GM18870 (cell line): ENCODE results near the gene WFDC5.
"Not testable (repeated sequence)": the region's sequence is repeated elsewhere in the genome, so short reads cannot be mapped to it uniquely, and the experiment has no call there.

ENCODE experiments used
- ATAC-seq: cut with Tn5 transposase; IDR thresholded peaks from one replicate; pipeline ENCODE4 v1.9.1; 2021; ENCODE audit warnings: moderate library complexity; ENCODE audit not compliant: unreplicated experiment

WFDC5 gene

DNA sequence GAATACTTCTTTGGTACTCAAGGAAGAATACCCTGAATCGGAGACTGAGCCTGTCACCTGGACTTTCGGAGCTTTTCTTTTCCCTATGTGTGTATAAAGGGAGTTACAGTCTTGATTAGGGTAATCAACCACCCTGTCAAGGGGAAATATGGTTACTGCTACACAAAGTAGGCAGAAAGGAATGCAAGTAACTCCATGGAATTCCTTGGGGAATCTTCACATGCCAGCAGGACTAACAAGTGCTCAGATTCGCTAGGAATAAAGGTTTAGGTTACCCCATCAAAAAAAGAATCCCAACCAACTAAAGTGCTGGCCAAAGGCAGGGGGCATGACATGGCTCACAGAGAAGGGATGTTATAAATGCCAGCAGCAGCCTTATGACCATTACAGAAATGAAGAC, 24.5 kb downstream of the WFDC5 start:
- no peak for ATAC-seq

GRCh38 chr20:45088247-45088646, 26.7 kb downstream of the WFDC5 start:
- no peak for ATAC-seq

GRCh38 chr20:45087814-45088213, 27.2 kb downstream of the WFDC5 start:
- ATAC-seq = no peak

GRCh38 chr20:45087097-45087790, 27.7 kb downstream of the WFDC5 start:
- no peak for ATAC-seq

GRCh38 chr20:45085867-45086266, 29.1 kb downstream of the WFDC5 start:
- no peak for ATAC-seq

DNA sequence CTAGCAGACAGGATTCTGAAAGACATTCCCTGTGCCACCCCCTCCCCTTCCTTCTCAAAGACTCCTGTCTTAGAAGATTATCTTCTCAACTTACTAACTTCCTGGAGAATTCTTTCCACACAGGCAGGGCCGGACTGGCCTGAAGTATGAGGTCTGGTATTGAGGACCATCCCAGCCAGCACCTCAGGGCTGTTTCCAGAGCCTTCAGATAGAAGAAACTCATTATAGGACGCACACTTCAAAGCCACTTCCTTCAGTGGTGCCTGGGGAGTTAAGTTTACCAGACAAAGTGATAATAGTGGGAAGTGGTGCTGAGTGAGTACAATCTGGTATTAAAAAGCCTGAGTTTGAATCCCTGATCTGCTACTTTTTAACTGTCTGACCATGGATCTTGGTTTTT, 29.7 kb downstream of the WFDC5 start:
- no peak for ATAC-seq

DNA sequence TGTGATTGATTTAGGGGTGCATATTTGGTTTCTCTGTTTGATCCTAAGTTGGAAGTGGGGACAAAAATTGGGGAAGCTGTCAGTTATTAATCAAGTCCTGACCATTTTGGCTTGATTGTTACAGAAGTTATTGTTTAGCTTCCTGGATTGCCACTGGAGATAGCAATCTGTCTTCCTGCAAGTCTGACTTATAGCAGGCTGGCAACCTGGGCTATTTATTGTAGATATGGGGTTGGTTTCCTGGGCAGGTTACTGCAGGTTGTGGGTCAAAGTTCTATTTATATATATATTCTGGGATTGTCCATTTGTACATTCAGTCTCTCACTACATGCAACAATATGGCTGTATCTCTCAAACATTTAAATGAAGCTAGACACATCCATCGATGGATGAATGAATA, 31.8 kb downstream of the WFDC5 start:
- no peak for ATAC-seq

DNA sequence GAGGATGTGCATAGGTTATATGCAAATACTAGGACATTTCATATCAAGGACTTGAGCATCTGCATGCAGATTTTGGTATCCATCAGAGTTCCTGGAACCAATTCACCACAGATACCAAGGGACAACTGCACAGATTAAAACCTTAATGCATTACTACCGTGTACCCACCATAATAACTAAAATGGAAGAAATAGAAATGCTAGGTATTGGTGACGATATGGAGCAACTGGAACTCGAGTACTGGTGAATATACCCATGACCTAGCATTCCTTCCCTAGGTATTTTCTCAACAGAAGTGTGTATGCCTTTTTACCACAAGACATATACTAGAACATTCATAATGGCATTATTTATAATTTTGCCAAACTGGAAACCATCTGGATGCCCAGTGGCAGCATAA, 32.5 kb downstream of the WFDC5 start:
- ATAC-seq = no peak

DNA sequence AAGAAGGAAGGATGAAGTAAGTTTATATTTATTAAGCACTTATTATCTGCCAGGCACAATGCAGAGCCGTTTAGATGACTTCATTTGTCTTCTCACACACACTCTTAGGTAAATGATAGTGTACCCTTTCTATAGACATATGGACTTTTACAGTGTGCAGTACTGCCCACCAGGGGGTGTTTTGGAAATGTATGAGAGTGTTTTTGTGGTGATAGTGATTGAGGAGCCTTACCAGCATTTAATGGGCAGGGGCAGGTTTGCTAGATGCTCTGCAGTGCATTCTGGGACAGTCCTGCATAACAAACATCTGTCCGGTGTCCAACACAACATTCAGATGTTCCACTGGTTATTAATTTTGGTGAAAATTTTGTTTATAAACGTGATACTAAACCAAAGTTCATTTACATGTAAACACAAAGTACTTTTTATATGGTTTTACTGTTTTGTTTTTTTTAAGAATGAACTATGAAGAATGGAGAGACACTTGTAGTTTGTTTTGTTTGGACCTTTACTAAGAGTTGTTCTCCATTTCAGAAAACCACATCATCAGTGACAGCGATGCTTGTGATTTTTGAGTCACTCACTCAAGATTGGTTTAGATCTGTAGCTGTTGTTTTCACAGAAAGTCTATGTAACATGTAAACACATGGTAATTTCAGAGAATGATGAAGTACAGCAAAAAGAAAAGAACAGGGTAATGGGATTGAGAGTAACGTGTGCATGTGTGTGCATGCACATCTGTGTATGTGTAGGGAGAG, 33.9 kb downstream of the WFDC5 start:
- no peak for ATAC-seq

GRCh38 chr20:45077559-45077958, 37.4 kb downstream of the WFDC5 start:
- ATAC-seq = no peak

DNA sequence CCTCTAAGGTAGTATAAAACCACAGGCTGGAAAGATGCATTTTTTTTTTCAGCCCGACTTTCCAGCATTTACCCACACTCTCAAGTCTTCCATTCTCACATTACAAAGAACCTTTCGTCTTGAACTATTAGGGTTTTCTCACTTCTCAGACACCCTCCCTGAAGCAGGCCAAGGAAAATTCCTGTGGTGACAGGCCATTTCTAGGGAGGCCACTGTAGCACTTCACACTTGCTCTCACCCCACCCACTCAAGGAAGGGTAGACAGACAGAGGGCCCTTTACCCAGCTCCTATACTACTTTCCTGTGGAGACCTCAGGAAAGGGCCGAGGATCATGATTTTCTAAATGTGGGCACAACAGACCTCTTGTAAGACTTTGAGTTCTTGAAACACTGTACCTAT, 41.8 kb downstream of the WFDC5 start:
- no peak for ATAC-seq

DNA sequence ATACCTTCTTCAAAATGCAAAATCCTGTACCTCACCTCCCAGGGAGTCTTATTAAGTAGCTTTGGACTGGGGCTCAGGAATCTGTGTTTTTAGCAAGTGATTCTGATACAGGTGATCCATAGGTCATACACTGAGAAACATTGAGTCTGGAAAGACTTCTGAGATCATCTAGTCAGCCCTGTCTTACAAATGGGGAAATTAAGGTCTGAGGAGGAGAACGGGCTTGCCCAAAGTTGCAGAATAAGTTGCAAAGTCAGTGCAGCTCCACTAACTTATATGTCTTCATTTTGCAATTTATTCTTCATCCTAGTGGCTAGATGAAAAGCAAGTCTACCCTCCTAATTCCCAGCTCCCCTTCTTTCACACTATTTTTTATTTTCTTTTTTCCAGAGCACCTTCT, 42.9 kb downstream of the WFDC5 start:
- no peak for ATAC-seq

GRCh38 chr20:45070932-45071632, 43.9 kb downstream of the WFDC5 start:
- ATAC-seq = no peak

GRCh38 chr20:45069261-45069660, 45.7 kb downstream of the WFDC5 start:
- ATAC-seq = no peak

GRCh38 chr20:45067558-45067957, 47.4 kb downstream of the WFDC5 start:
- no peak for ATAC-seq

- no peak for ATAC-seq
Measured at GRCh38 chr20:45067087-45067486, 47.9 kb downstream of the WFDC5 start.

- no peak for ATAC-seq
Measured at GRCh38 chr20:45066372-45066771, 48.6 kb downstream of the WFDC5 start.

DNA sequence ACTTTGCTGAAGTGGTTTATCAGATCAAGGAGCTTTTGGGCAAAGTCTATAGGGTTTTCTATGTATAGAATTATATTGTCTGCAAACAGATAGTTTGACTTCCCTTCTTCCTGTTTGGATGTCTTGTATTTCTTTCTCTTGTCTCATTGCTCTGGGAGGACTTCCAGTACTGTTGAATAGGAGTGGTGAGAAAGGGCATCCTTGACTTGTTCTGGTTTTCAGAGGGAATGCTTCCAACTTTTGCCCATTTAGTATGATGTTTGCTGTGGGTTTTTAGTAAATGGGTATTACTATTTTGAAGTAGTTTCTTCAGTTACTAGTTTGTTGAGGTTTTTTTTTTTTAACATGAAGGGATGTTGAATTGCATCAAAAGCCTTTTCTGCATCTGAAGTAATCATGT, 50.2 kb downstream of the WFDC5 start:
- no peak for ATAC-seq

- ATAC-seq = not testable (repeated sequence)
Measured at GRCh38 chr20:45063107-45063506, 51.9 kb downstream of the WFDC5 start.

GRCh38 chr20:45061244-45061643, 53.7 kb downstream of the WFDC5 start:
- no peak for ATAC-seq

DNA sequence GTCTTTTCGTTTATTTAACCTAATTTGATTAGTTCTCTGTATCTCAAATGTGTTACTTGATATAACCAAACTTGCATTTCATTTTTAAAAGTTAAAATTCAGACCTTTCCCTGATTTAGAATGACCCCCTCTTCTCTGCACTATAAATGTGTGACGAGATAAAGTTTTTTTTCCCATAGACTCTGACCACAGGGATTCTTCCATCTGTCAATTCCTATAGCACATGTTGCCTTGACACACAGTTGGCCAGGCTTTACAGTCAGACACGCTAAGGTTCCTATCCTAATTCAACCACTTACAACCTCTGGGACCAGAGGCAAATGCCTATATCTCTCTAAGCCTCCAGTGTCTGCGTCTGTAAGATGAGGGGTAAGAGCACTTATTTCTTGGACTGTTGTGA, 54.7 kb downstream of the WFDC5 start:
- no peak for ATAC-seq
